CD8-positive, alpha-beta memory T cell (primary cell): ENCODE measurements around the gene MAPK10. TPM values are rescaled to one million over a fixed set of nuclear protein-coding genes. Genes with fewer than 3 reads are reported as not detected.

Experiments
- CTCF ChIA-PET: fragments of 350-600 bp; sonication (Branson Sonifier 250); formaldehyde crosslinking; loops from one replicate; lab custom pipeline; 2021; ENCODE audit warnings: antibody characterized with exemption; lab: Charles Lee
- POLR2A ChIA-PET: fragments of 350-600 bp; sonication (Branson Sonifier 250); formaldehyde crosslinking; loops from one replicate; lab custom pipeline; 2021; ENCODE audit warnings: antibody characterized with exemption; lab: Charles Lee
- DNase-seq, 5 donors: peaks; one replicate each; pipeline versions ENCODE4 v3.0.0 to v3.0.0-alpha.2; 2020 to 2022; ENCODE audit warnings: mixed read lengths in 1 of 5
- H3K27ac ChIP-seq: one replicate; pipeline ENCODE4 v1.7.0; 2013; ENCODE audit warnings: low read depth, mild to moderate bottlenecking, low read length, moderate library complexity
- H3K27me3 ChIP-seq: 2 replicates; pipeline ENCODE4 v1.7.0; 2013; ENCODE audit warnings: low read length, mild to moderate bottlenecking; ENCODE audit not compliant: insufficient read depth, poor library complexity, severe bottlenecking
- H3K36me3 ChIP-seq: 2 replicates; pipeline ENCODE4 v1.7.0; 2013; ENCODE audit warnings: mild to moderate bottlenecking, low read length, moderate library complexity; ENCODE audit not compliant: insufficient read depth
- H3K4me1 ChIP-seq: 2 replicates; pipeline ENCODE4 v1.7.0; 2013; ENCODE audit warnings: mild to moderate bottlenecking, low read length, moderate library complexity; ENCODE audit not compliant: insufficient read depth
- H3K4me3 ChIP-seq: 2 replicates; pipeline ENCODE4 v1.7.0; 2013; ENCODE audit warnings: mild to moderate bottlenecking, low read length
- H3K9me3 ChIP-seq: 2 replicates; pipeline ENCODE4 v1.7.0; 2013; ENCODE audit warnings: mild to moderate bottlenecking, low read length
- H3K27ac Mint-ChIP-seq, 8 donors: one replicate each; pipeline ENCODE4 v1.8.0; 2020 to 2021; ENCODE audit warnings: mixed read lengths in 8 of 8, mild to moderate bottlenecking in 6 of 8, inconsistent platforms in 3 of 8, moderate library complexity in 3 of 8
- H3K27me3 Mint-ChIP-seq, 2 donors: one replicate each; pipeline ENCODE4 v1.8.0; 2020 to 2021; ENCODE audit warnings: mixed read lengths in 2 of 2, mild to moderate bottlenecking in 1 of 2, moderate library complexity in 1 of 2
- H3K36me3 Mint-ChIP-seq, 3 donors: one replicate each; pipeline ENCODE4 v1.8.0; 2020 to 2021; ENCODE audit warnings: mixed read lengths in 3 of 3, inconsistent platforms in 1 of 3, mild to moderate bottlenecking in 1 of 3
- H3K4me1 Mint-ChIP-seq, 3 donors: one replicate each; pipeline ENCODE4 v1.8.0; 2020 to 2021; ENCODE audit warnings: mixed read lengths in 3 of 3, inconsistent platforms in 1 of 3, mild to moderate bottlenecking in 1 of 3
- H3K4me3 Mint-ChIP-seq, 7 donors: one replicate each; pipeline ENCODE4 v1.8.0; 2020 to 2021; ENCODE audit warnings: mixed read lengths in 7 of 7, mild to moderate bottlenecking in 6 of 7, moderate library complexity in 4 of 7, inconsistent platforms in 2 of 7
- H3K9me3 Mint-ChIP-seq, 5 donors: one replicate each; pipeline ENCODE4 v1.8.0; 2020 to 2022; ENCODE audit warnings: mixed read lengths in 5 of 5, mild to moderate bottlenecking in 3 of 5, moderate library complexity in 2 of 5, inconsistent platforms in 1 of 5
- polyA plus RNA-seq: library from polyadenylated mRNA; unstranded; fragments of 300-500 nt; fragmentation: Illumina TruSeq; gene quantifications from one replicate; pipeline ENCODE4 v1.2.3, GENCODE V29; 2021
- total RNA-seq, 2 experiments: library from RNA; stranded (reverse); gene quantifications; one replicate each; pipeline ENCODE4 v1.2.3, GENCODE V29; 2021

The MAPK10 gene
- total and polyA plus RNA-seq, 3 experiments from 2014 or later = not detected

GRCh38 chr4:86015412-86016350, 344.2 kb downstream of the MAPK10 start:
- H3K4me1 Mint-ChIP-seq = no peaks in the 10 kb centered on the region
- Histone ChIP-seq H3K9me3 (no peaks in the 10 kb centered on the region), H3K4me3 (no peak overlapping the region), H3K4me1 (no peaks in the 10 kb centered on the region), H3K27me3 (no peaks in the 10 kb centered on the region), H3K27ac (no peak overlapping the region), H3K36me3 (no peaks in the 10 kb centered on the region)
- no peak overlapping the region for H3K27ac Mint-ChIP-seq
- peaks cover 0 to 7% (median 2%) of the 10 kb centered on the region in 5 donors for H3K9me3 Mint-ChIP-seq
- ChIA-PET POLR2A (no interaction called here), CTCF (no interaction called here)
- H3K36me3 Mint-ChIP-seq = no peaks in the 10 kb centered on the region
- no peak overlapping the region for H3K4me3 Mint-ChIP-seq
- DNase-seq = no peak
- H3K27me3 Mint-ChIP-seq = no peaks in the 10 kb centered on the region

GRCh38 chr4:86014599-86014998, 345.3 kb downstream of the MAPK10 start:
- DNase-seq = no peak
- Histone ChIP-seq H3K27ac (no peak overlapping the region), H3K36me3 (no peaks in the 10 kb centered on the region), H3K9me3 (no peaks in the 10 kb centered on the region), H3K4me3 (no peak overlapping the region), H3K27me3 (no peaks in the 10 kb centered on the region), H3K4me1 (no peaks in the 10 kb centered on the region)
- H3K27me3 Mint-ChIP-seq = no peaks in the 10 kb centered on the region
- ChIA-PET POLR2A (no interaction called here), CTCF (no interaction called here)
- peaks cover 0 to 7% (median 0%) of the 10 kb centered on the region in 5 donors for H3K9me3 Mint-ChIP-seq
- no peak overlapping the region for H3K4me3 Mint-ChIP-seq
- no peak overlapping the region for H3K27ac Mint-ChIP-seq
- no peaks in the 10 kb centered on the region for H3K4me1 Mint-ChIP-seq
- no peaks in the 10 kb centered on the region for H3K36me3 Mint-ChIP-seq

- Histone ChIP-seq H3K36me3 (no peaks in the 10 kb centered on the region), H3K9me3 (no peaks in the 10 kb centered on the region), H3K4me1 (no peaks in the 10 kb centered on the region), H3K27me3 (no peaks in the 10 kb centered on the region), H3K27ac (no peak overlapping the region), H3K4me3 (no peak overlapping the region)
- no peak overlapping the region for H3K4me3 Mint-ChIP-seq
- peaks cover 0 to 3% (median 0%) of the 10 kb centered on the region in 5 donors for H3K9me3 Mint-ChIP-seq
- ChIA-PET POLR2A (no interaction called here), CTCF (no interaction called here)
- DNase-seq = no peak
- H3K27ac Mint-ChIP-seq = no peak overlapping the region
- no peaks in the 10 kb centered on the region for H3K27me3 Mint-ChIP-seq
- no peaks in the 10 kb centered on the region for H3K36me3 Mint-ChIP-seq
- no peaks in the 10 kb centered on the region for H3K4me1 Mint-ChIP-seq
These were observed 346.2 kb downstream of the MAPK10 start for GRCh38 chr4:86013621-86014020.

- Histone ChIP-seq H3K27ac (no peak overlapping the region), H3K27me3 (no peaks in the 10 kb centered on the region), H3K4me1 (no peaks in the 10 kb centered on the region), H3K9me3 (no peaks in the 10 kb centered on the region), H3K36me3 (no peaks in the 10 kb centered on the region), H3K4me3 (no peak overlapping the region)
- Mint-ChIP-seq H3K4me3 (no peak overlapping the region), H3K27me3 (no peaks in the 10 kb centered on the region), H3K27ac (no peak overlapping the region), H3K36me3 (no peaks in the 10 kb centered on the region), H3K4me1 (no peaks in the 10 kb centered on the region), H3K9me3 (peaks cover 0 to 2% (median 0%) of the 10 kb centered on the region in 5 donors)
- ChIA-PET POLR2A (no interaction called here), CTCF (no interaction called here)
- no peak for DNase-seq
These were observed 348.7 kb downstream of the MAPK10 start for GRCh38 chr4:86011117-86011516.

GRCh38 chr4:86007042-86007441, 352.8 kb downstream of the MAPK10 start:
- POLR2A ChIA-PET = no interaction called here
- peaks cover 0 to 4% (median 1%) of the 10 kb centered on the region in 5 donors for H3K9me3 Mint-ChIP-seq
- CTCF ChIA-PET = no interaction called here
- Histone ChIP-seq H3K4me1 (no peaks in the 10 kb centered on the region), H3K36me3 (no peaks in the 10 kb centered on the region), H3K9me3 (no peaks in the 10 kb centered on the region), H3K27ac (no peak overlapping the region), H3K27me3 (no peaks in the 10 kb centered on the region), H3K4me3 (no peak overlapping the region)
- DNase-seq = no peak
- no peak overlapping the region for H3K27ac Mint-ChIP-seq
- H3K36me3 Mint-ChIP-seq = no peaks in the 10 kb centered on the region
- no peaks in the 10 kb centered on the region for H3K4me1 Mint-ChIP-seq
- H3K27me3 Mint-ChIP-seq = peaks cover 0 to 1% of the 10 kb centered on the region in 2 donors
- no peak overlapping the region for H3K4me3 Mint-ChIP-seq

- peaks cover 0 to 1% of the 10 kb centered on the region in 2 donors for H3K27me3 Mint-ChIP-seq
- no peaks in the 10 kb centered on the region for H3K27me3 ChIP-seq
- H3K9me3 ChIP-seq = no peaks in the 10 kb centered on the region
- no peak overlapping the region for H3K27ac ChIP-seq
- peaks cover 0 to 6% (median 2%) of the 10 kb centered on the region in 5 donors for H3K9me3 Mint-ChIP-seq
- no peaks in the 10 kb centered on the region for H3K36me3 ChIP-seq
- no peak overlapping the region for H3K4me3 Mint-ChIP-seq
- ChIA-PET POLR2A (no interaction called here), CTCF (no interaction called here)
- H3K36me3 Mint-ChIP-seq = no peaks in the 10 kb centered on the region
- H3K27ac Mint-ChIP-seq = no peak overlapping the region
- H3K4me1 Mint-ChIP-seq = no peaks in the 10 kb centered on the region
- H3K4me1 ChIP-seq = no peaks in the 10 kb centered on the region
- DNase-seq = no peak
- H3K4me3 ChIP-seq = no peak overlapping the region
These were observed 353.8 kb downstream of the MAPK10 start for GRCh38 chr4:86006057-86006456.

GRCh38 chr4:86004030-86004429, 355.8 kb downstream of the MAPK10 start:
- H3K36me3 Mint-ChIP-seq = no peaks in the 10 kb centered on the region
- no peak overlapping the region for H3K4me3 Mint-ChIP-seq
- Histone ChIP-seq H3K9me3 (no peaks in the 10 kb centered on the region), H3K36me3 (no peaks in the 10 kb centered on the region), H3K27ac (no peak overlapping the region), H3K27me3 (no peaks in the 10 kb centered on the region), H3K4me3 (no peak overlapping the region), H3K4me1 (no peaks in the 10 kb centered on the region)
- POLR2A ChIA-PET = no interaction called here
- peaks cover 0 to 6% (median 2%) of the 10 kb centered on the region in 5 donors for H3K9me3 Mint-ChIP-seq
- CTCF ChIA-PET = interaction anchor here (0.7 kb wide), 1 partner anchor 11 kb away, joined by 3 read pairs; no protein-coding TSS in a partner anchor
- peaks cover 0 to 1% of the 10 kb centered on the region in 2 donors for H3K27me3 Mint-ChIP-seq
- H3K27ac Mint-ChIP-seq = no peak overlapping the region
- no peak for DNase-seq
- no peaks in the 10 kb centered on the region for H3K4me1 Mint-ChIP-seq

GRCh38 chr4:86001591-86001990, 358.3 kb downstream of the MAPK10 start:
- Histone ChIP-seq H3K4me3 (no peak overlapping the region), H3K9me3 (no peaks in the 10 kb centered on the region), H3K36me3 (no peaks in the 10 kb centered on the region), H3K4me1 (no peaks in the 10 kb centered on the region), H3K27ac (no peak overlapping the region), H3K27me3 (no peaks in the 10 kb centered on the region)
- POLR2A ChIA-PET = no interaction called here
- Mint-ChIP-seq H3K9me3 (peaks cover 0 to 6% (median 2%) of the 10 kb centered on the region in 5 donors), H3K27ac (no peak overlapping the region), H3K4me1 (no peaks in the 10 kb centered on the region), H3K36me3 (no peaks in the 10 kb centered on the region), H3K4me3 (no peak overlapping the region), H3K27me3 (peaks cover 0 to 1% of the 10 kb centered on the region in 2 donors)
- DNase-seq = no peak
- CTCF ChIA-PET = no interaction called here
